Measurements from ENCODE around the gene WNT9B. TPM values are rescaled to one million over a fixed set of nuclear protein-coding genes. Genes with fewer than 3 reads are reported as not detected.
A peak's percentile ranks its signal among the peaks of the same experiment; 100 is the strongest.

The WNT9B gene
- total and polyA plus RNA-seq, 2 of the 13 experiments (the other 11 are each of a cell fraction or from before 2014, with no cell fraction given) = not detected

DNA sequence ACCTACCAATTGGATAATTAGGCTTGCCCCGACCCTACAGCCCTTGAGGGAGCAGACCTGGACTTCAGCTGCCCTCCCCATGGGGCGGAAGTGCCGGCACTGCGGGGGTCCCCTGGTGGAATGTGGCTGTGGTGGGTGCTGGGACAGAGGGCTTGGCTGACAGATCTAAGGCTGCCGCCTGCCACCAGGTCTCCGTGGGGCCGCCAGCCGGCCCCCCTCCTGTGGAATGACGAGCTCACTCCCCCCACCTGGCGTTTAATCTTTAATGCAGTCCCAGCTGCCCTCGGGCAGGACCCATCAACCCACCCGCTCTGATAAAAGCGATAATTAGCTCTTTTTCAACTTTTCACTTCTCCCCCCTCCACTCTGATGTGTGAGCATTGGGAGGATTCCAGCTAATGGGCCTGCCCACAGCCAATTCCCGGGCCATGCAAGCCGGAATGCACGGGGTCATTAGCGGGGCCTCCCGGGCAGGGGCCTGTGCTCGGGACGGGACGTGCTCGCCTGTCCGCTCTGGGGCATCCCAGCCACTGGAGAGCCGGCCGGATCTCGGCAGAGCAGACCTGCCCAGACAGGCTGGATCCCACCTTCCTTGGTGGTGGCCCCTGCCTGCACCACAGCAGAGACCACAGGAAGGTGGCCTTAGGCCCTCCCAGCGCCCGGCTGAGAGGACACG, 43.2 kb downstream of the WNT9B start (continued):
- TF ChIP-seq NR2F2 (IDR thresholded peaks at IDR 0.05; ENCODE audit: borderline replicate concordance, low read depth) = no peak
- no peak for TF ChIP-seq MYC (CRISPR knock-in tag; IDR thresholded peaks at IDR 0.05; ENCODE audit: borderline replicate concordance)
- TF ChIP-seq, protein P1, sequence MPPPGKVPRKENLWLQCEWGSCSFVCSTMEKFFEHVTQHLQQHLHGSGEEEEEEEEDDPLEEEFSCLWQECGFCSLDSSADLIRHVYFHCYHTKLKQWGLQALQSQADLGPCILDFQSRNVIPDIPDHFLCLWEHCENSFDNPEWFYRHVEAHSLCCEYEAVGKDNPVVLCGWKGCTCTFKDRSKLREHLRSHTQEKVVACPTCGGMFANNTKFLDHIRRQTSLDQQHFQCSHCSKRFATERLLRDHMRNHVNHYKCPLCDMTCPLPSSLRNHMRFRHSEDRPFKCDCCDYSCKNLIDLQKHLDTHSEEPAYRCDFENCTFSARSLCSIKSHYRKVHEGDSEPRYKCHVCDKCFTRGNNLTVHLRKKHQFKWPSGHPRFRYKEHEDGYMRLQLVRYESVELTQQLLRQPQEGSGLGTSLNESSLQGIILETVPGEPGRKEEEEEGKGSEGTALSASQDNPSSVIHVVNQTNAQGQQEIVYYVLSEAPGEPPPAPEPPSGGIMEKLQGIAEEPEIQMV (CRISPR knock-in tag; IDR thresholded peaks at IDR 0.05; ENCODE audit: low read depth) = 0 out of 2 replicates have a peak, but pooled peaks have one; percentile 34
- TF ChIP-seq ZNF616 (CRISPR knock-in tag; IDR thresholded peaks at IDR 0.05; ENCODE audit: low read depth) = no peak
- TF ChIP-seq, protein P2, sequence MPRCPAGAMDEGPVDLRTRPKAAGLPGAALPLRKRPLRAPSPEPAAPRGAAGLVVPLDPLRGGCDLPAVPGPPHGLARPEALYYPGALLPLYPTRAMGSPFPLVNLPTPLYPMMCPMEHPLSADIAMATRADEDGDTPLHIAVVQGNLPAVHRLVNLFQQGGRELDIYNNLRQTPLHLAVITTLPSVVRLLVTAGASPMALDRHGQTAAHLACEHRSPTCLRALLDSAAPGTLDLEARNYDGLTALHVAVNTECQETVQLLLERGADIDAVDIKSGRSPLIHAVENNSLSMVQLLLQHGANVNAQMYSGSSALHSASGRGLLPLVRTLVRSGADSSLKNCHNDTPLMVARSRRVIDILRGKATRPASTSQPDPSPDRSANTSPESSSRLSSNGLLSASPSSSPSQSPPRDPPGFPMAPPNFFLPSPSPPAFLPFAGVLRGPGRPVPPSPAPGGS (CRISPR knock-in tag; IDR thresholded peaks at IDR 0.05) = peak; percentile 23; the same call in 1 of the 2 replicates
- TF ChIP-seq, protein P3, sequence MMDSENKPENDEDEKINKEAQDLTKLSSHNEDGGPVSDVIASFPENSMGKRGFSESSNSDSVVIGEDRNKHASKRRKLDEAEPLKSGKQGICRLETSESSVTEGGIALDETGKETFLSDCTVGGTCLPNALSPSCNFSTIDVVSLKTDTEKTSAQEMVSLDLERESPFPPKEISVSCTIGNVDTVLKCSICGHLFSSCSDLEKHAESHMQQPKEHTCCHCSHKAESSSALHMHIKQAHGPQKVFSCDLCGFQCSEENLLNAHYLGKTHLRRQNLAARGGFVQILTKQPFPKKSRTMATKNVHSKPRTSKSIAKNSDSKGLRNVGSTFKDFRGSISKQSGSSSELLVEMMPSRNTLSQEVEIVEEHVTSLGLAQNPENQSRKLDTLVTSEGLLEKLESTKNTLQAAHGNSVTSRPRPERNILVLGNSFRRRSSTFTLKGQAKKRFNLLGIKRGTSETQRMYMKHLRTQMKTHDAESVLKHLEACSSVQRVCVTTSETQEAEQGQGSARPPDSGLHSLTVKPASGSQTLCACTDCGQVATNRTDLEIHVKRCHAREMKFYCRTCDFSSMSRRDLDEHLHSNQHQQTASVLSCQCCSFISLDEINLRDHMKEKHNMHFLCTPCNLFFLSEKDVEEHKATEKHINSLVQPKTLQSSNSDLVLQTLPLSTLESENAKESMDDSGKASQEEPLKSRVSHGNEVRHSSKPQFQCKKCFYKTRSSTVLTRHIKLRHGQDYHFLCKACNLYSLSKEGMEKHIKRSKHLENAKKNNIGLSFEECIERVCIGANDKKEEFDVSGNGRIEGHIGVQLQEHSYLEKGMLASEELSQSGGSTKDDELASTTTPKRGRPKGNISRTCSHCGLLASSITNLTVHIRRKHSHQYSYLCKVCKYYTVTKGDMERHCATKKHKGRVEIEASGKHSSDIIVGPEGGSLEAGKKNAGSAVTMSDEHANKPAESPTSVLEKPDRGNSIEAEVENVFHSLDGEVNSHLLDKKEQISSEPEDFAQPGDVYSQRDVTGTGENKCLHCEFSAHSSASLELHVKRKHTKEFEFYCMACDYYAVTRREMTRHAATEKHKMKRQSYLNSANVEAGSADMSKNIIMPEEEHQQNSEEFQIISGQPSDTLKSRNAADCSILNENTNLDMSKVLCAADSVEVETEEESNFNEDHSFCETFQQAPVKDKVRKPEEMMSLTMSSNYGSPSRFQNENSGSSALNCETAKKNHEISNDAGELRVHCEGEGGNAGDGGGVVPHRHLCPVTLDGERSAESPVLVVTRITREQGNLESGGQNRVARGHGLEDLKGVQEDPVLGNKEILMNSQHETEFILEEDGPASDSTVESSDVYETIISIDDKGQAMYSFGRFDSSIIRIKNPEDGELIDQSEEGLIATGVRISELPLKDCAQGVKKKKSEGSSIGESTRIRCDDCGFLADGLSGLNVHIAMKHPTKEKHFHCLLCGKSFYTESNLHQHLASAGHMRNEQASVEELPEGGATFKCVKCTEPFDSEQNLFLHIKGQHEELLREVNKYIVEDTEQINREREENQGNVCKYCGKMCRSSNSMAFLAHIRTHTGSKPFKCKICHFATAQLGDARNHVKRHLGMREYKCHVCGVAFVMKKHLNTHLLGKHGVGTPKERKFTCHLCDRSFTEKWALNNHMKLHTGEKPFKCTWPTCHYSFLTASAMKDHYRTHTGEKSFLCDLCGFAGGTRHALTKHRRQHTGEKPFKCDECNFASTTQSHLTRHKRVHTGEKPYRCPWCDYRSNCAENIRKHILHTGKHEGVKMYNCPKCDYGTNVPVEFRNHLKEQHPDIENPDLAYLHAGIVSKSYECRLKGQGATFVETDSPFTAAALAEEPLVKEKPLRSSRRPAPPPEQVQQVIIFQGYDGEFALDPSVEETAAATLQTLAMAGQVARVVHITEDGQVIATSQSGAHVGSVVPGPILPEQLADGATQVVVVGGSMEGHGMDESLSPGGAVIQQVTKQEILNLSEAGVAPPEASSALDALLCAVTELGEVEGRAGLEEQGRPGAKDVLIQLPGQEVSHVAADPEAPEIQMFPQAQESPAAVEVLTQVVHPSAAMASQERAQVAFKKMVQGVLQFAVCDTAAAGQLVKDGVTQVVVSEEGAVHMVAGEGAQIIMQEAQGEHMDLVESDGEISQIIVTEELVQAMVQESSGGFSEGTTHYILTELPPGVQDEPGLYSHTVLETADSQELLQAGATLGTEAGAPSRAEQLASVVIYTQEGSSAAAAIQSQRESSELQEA (CRISPR knock-in tag; IDR thresholded peaks at IDR 0.05; ENCODE audit: not compliant biosample characterization) = no peak
- TF ChIP-seq KDM6A (CRISPR knock-in tag; IDR thresholded peaks at IDR 0.05; ENCODE audit: low read depth) = no peak
- no peak for TF ChIP-seq ZNF543 (CRISPR knock-in tag; IDR thresholded peaks at IDR 0.05)
- TF ChIP-seq, protein P4, sequence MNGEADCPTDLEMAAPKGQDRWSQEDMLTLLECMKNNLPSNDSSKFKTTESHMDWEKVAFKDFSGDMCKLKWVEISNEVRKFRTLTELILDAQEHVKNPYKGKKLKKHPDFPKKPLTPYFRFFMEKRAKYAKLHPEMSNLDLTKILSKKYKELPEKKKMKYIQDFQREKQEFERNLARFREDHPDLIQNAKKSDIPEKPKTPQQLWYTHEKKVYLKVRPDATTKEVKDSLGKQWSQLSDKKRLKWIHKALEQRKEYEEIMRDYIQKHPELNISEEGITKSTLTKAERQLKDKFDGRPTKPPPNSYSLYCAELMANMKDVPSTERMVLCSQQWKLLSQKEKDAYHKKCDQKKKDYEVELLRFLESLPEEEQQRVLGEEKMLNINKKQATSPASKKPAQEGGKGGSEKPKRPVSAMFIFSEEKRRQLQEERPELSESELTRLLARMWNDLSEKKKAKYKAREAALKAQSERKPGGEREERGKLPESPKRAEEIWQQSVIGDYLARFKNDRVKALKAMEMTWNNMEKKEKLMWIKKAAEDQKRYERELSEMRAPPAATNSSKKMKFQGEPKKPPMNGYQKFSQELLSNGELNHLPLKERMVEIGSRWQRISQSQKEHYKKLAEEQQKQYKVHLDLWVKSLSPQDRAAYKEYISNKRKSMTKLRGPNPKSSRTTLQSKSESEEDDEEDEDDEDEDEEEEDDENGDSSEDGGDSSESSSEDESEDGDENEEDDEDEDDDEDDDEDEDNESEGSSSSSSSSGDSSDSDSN (CRISPR knock-in tag; IDR thresholded peaks at IDR 0.05) = no peak
- TF ChIP-seq ZNF747 (CRISPR knock-in tag; IDR thresholded peaks at IDR 0.05; ENCODE audit: borderline replicate concordance) = no peak
- TF ChIP-seq, protein P5, sequence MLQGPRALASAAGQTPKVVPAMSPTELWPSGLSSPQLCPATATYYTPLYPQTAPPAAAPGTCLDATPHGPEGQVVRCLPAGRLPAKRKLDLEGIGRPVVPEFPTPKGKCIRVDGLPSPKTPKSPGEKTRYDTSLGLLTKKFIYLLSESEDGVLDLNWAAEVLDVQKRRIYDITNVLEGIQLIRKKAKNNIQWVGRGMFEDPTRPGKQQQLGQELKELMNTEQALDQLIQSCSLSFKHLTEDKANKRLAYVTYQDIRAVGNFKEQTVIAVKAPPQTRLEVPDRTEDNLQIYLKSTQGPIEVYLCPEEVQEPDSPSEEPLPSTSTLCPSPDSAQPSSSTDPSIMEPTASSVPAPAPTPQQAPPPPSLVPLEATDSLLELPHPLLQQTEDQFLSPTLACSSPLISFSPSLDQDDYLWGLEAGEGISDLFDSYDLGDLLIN (CRISPR knock-in tag; IDR thresholded peaks at IDR 0.05; ENCODE audit: borderline replicate concordance) = no peak
- TF ChIP-seq EED (CRISPR knock-in tag; IDR thresholded peaks at IDR 0.05) = no peak
